Kidney (tissue), 14 donors: ENCODE data around the gene TBC1D23. TPM values are rescaled to one million over a fixed set of nuclear protein-coding genes. Genes with fewer than 3 reads are reported as not detected.

Experiments
- DNase-seq, 5 donors: peaks; one replicate each; pipeline ENCODE4 v3.0.0-alpha.2; 2013 to 2020
- FAIRE-seq: peaks from 2 replicates; lab custom pipeline; 2012; peaks lifted over from hg19 to GRCh38; lab: Jason Lieb, UNC
- H3K27ac ChIP-seq, 2 donors: one replicate each; pipeline ENCODE4 v1.7.0; 2013; ENCODE audit warnings: low read depth in 2 of 2, low read length in 2 of 2, inconsistent platforms in 1 of 2
- H3K27me3 ChIP-seq: one replicate; pipeline ENCODE4 v1.7.1; 2013; ENCODE audit warnings: low read length, inconsistent platforms; ENCODE audit not compliant: control insufficient read depth, insufficient read depth
- H3K36me3 ChIP-seq, 3 donors: one replicate each; pipeline versions ENCODE4 v1.7.0 to v1.7.1; 2013; ENCODE audit warnings: low read length in 3 of 3, control low read depth in 1 of 3, inconsistent platforms in 1 of 3; ENCODE audit not compliant: insufficient read depth in 3 of 3, control insufficient read depth in 2 of 3
- H3K4me1 ChIP-seq, 3 donors: one replicate each; pipeline versions ENCODE4 v1.7.0 to v1.7.1; 2013; ENCODE audit warnings: low read length in 3 of 3, inconsistent platforms in 1 of 3, low read depth in 1 of 3; ENCODE audit not compliant: control insufficient read depth in 2 of 3, insufficient read depth in 2 of 3
- H3K4me3 ChIP-seq, 3 donors: one replicate each; pipeline versions ENCODE4 v1.7.0 to v1.8.1; 2013; ENCODE audit warnings: low read length in 3 of 3, control low read depth in 1 of 3, inconsistent platforms in 1 of 3
- H3K9ac ChIP-seq, 3 donors: one replicate each; pipeline versions ENCODE4 v1.7.0 to v1.7.1; 2013; ENCODE audit warnings: low read length in 3 of 3, control low read depth in 1 of 3, inconsistent platforms in 1 of 3
- H3K9me3 ChIP-seq, 3 donors: one replicate each; pipeline versions ENCODE4 v1.7.0 to v1.7.1; 2013; ENCODE audit warnings: low read length in 3 of 3, control low read depth in 1 of 3, inconsistent platforms in 1 of 3; ENCODE audit not compliant: control insufficient read depth in 2 of 3, insufficient read depth in 1 of 3
- intact Hi-C: fragments of 100-400 bp; cut with DNase I; formaldehyde crosslinking; loops from one replicate; pipeline ENCODE4 v1.11.1; 2022
- polyA plus RNA-seq: library from polyadenylated mRNA; stranded (reverse); fragments of 350-450 nt; fragmentation: Illumina TruSeq; extraction: RNeasy Lipid Tissue Mini Kit (QIAGEN cat#74804); gene quantifications from one replicate; pipeline ENCODE4 v1.2.3, GENCODE V29; 2014; ENCODE audit warnings: low read depth, low replicate concordance; ENCODE audit not compliant: insufficient read depth
- total RNA-seq: library from RNA; stranded (reverse); fragmentation: NEBNext Ultra II Directional; extraction: Animal tissue kit (Norgen Biotek cat#: 25700); gene quantifications from one replicate; pipeline ENCODE4 v1.2.1, GENCODE V29; 2021
- TF ChIP-seq, protein P1 (sequence below): IDR thresholded peaks from 3 replicates; pipeline ENCODE4 v1.5.1; 2012; ENCODE audit warnings: mild to moderate bottlenecking, moderate library complexity, borderline replicate concordance; ENCODE audit not compliant: insufficient read depth; ENCODE audit errors: extremely low read depth
- donor health status: control.
- donor health status: control.
- donor health status: control.
- donor health status: control.
- donor health status: control.
- donor health status: DM: yes; HTN: yes; CAD: no.
- donor health status: Normal renal cell carcinoma (clear cell type).

Gene TBC1D23
- total and polyA plus RNA-seq, 2 donors from 2014 or later: 18.0 to 46.9 TPM

DNA sequence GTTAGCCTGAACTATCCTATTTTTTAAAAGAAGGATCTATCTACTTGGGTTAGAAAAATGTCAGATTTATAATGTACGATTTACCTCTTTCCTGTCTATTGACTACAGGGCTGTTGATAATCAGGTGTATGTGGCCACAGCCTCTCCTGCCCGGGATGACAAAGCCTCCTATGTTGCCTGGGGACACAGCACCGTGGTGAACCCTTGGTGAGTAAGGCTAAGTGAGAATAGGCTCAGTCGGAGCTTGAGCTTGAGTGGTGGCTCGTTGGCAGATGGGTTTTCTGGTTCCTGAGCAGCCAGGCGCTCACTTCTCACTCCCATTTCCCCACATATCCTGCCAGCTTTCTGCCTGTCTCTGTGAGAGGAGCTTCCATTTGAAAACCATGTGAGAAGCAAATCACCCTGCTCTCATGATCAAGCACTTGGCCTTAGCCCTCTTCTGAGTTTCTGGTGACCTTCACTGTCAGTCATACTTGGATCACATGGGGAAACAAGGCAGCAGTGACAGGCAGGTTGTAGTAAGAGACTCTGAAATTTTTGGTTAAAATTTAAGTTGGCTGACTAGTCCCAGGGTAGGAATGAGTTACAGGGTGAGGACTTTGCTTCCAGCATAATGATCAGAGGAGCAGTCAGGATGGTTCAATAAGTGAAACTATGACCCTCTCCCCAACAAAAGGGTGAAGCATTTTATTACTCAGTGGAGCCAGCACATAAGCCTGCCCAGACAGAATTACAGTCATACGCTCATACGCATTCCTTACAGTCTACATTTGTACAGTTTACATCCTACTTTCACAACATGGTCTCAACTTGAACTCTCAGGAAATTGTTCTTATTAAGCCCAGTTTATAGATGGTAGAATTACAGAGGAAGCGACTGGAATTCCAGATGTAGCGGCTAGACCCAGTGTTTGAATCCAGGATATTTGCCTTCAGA is 91.8 kb downstream of the TBC1D23 start:
- TF ChIP-seq, protein P1, sequence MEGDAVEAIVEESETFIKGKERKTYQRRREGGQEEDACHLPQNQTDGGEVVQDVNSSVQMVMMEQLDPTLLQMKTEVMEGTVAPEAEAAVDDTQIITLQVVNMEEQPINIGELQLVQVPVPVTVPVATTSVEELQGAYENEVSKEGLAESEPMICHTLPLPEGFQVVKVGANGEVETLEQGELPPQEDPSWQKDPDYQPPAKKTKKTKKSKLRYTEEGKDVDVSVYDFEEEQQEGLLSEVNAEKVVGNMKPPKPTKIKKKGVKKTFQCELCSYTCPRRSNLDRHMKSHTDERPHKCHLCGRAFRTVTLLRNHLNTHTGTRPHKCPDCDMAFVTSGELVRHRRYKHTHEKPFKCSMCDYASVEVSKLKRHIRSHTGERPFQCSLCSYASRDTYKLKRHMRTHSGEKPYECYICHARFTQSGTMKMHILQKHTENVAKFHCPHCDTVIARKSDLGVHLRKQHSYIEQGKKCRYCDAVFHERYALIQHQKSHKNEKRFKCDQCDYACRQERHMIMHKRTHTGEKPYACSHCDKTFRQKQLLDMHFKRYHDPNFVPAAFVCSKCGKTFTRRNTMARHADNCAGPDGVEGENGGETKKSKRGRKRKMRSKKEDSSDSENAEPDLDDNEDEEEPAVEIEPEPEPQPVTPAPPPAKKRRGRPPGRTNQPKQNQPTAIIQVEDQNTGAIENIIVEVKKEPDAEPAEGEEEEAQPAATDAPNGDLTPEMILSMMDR: no peak
- H3K27ac ChIP-seq: peak overlapping the region; percentile 23 to 89
- peaks cover 0 to 16% (median 6%) of the 10 kb centered on the region in 3 donors for H3K4me1 ChIP-seq
- peaks cover 4 to 46% (median 6%) of the 10 kb centered on the region in 3 donors for H3K36me3 ChIP-seq
- no peaks in the 10 kb centered on the region for H3K9me3 ChIP-seq
- H3K4me3 ChIP-seq: no peak overlapping the region
- intact Hi-C loops: no loop called here
- no peaks in the 10 kb centered on the region for H3K27me3 ChIP-seq
- DNase-seq (peak in 2 of 5 donors; percentile 9 to 34), FAIRE-seq (peak; percentile 32)
- H3K9ac ChIP-seq: no peak overlapping the region

DNA sequence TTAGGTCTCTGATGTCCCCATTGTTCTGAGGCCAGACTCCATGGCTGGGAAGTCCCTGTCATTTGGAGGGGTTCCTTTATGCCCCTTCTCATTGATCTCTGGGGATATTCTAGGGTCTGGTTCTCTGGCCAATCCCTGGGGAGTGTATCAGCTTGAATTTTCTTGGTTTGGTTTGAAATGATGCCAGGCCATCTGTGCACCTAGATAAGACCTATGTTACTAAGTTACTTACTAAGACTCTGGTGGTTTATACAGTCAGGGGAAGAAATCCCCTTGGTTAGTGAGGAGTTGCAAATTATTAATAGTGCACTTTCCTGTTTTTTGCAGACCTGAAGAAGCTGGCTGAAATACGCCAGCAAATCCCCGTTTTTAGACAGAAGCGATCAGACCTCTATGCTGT is 94.1 kb downstream of the TBC1D23 start:
- Histone ChIP-seq H3K27ac (no peak overlapping the region), H3K27me3 (no peaks in the 10 kb centered on the region), H3K9ac (no peak overlapping the region), H3K4me3 (no peak overlapping the region), H3K9me3 (no peaks in the 10 kb centered on the region), H3K4me1 (peaks cover 0 to 19% (median 6%) of the 10 kb centered on the region in 3 donors), H3K36me3 (peaks cover 0 to 32% (median 0%) of the 10 kb centered on the region in 3 donors)
- intact Hi-C loops: no loop called here
- FAIRE-seq: no peak
- DNase-seq: no peak
- TF ChIP-seq, protein P1: no peak

DNA sequence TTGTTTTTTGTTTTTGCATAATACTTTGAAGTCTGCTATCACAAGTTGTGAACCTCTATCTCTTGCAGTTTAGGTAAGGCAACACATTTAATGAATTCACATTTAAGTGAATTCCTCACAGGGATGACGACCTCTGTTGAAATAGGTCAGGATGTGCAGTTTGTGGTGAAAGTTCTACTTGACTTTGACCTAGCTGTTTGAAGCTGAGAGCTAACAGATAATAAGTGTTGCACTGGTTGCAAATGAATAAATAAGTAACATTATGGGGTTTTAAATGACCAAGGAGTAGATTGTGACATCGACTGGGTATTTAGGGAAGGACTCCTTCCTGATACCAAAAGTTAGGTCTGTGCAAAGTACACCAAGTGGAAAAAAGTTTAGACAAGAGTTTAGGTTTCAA is 97.6 kb downstream of the TBC1D23 start:
- Histone ChIP-seq H3K9ac (no peak overlapping the region), H3K27ac (peak overlapping the region; percentile 54 to 56), H3K9me3 (no peaks in the 10 kb centered on the region), H3K36me3 (peaks cover 2 to 25% (median 3%) of the 10 kb centered on the region in 3 donors), H3K4me3 (no peak overlapping the region), H3K4me1 (peaks cover 0 to 15% (median 4%) of the 10 kb centered on the region in 3 donors), H3K27me3 (no peaks in the 10 kb centered on the region)
- DNase-seq (peak in 1 of 5 donors; percentile 31), FAIRE-seq (peak; percentile 72)
- intact Hi-C loops: no loop called here
- TF ChIP-seq, protein P1: no peak
